ENCODE data around the gene SIX2.

DNA sequence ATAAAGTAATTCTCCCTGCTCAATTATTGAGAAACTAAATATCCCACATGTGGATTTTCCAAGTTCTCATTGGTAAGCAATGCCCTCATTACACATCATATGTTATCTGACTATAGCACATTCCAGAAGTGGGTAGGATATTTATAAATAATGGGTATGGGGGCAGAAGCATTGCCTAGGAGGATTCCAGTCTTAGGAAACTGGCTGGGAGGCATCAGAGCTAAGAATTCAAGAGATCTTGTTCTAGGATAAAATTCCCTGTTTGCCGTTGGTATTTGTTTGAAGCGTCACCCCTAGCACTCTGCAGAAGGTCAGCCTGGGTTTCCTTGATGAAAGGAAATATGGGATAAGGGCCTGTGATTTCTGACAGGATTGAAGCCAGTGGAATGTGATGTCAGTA lies 20.1 kb downstream of the SIX2 start:
- TF ChIP-seq, protein P1, sequence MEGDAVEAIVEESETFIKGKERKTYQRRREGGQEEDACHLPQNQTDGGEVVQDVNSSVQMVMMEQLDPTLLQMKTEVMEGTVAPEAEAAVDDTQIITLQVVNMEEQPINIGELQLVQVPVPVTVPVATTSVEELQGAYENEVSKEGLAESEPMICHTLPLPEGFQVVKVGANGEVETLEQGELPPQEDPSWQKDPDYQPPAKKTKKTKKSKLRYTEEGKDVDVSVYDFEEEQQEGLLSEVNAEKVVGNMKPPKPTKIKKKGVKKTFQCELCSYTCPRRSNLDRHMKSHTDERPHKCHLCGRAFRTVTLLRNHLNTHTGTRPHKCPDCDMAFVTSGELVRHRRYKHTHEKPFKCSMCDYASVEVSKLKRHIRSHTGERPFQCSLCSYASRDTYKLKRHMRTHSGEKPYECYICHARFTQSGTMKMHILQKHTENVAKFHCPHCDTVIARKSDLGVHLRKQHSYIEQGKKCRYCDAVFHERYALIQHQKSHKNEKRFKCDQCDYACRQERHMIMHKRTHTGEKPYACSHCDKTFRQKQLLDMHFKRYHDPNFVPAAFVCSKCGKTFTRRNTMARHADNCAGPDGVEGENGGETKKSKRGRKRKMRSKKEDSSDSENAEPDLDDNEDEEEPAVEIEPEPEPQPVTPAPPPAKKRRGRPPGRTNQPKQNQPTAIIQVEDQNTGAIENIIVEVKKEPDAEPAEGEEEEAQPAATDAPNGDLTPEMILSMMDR (IDR thresholded peaks at IDR 0.05), result no peak
- TF ChIP-seq EZH2 (IDR thresholded peaks at IDR 0.05; ENCODE audit: borderline replicate concordance, insufficient read depth, low read depth, low read length, poor library complexity, severe bottlenecking), result no peak
